Activated T-helper 1 cell treated with anti-CD3 and anti-CD28 coated beads, Interleukin-12 subunit alpha, Interleukin-12 subunit beta, Interleukin-2, Interleukin-4 antibody, amounts not matched to agents 30 ng/mL and 10 ng/mL and 1 ng/mL, durations not matched to agents 14 hours and 24 hours and 36 hours (primary cell): ENCODE measurements around the gene KCNMA1. TPM values are rescaled to one million over a fixed set of nuclear protein-coding genes. Genes with fewer than 3 reads are reported as not detected.

Source experiments
- DNase-seq: peaks from one replicate; pipeline ENCODE4 v3.0.0; 2021; ENCODE audit warnings: low spot score
- H3K27ac Mint-ChIP-seq: one replicate; pipeline ENCODE4 v1.8.0; 2021; ENCODE audit warnings: mild to moderate bottlenecking, mixed read lengths
- H3K27me3 Mint-ChIP-seq: one replicate; pipeline ENCODE4 v1.8.0; 2022; ENCODE audit warnings: mild to moderate bottlenecking, moderate library complexity, mixed read lengths; ENCODE audit not compliant: insufficient read depth
- H3K36me3 Mint-ChIP-seq: one replicate; pipeline ENCODE4 v1.8.0; 2021; ENCODE audit warnings: low read depth, mixed read lengths
- H3K4me1 Mint-ChIP-seq: one replicate; pipeline ENCODE4 v1.8.0; 2021; ENCODE audit warnings: low read depth, mixed read lengths
- H3K4me3 Mint-ChIP-seq: one replicate; pipeline ENCODE4 v1.8.0; 2021; ENCODE audit warnings: mild to moderate bottlenecking, moderate library complexity, mixed read lengths
- H3K9me3 Mint-ChIP-seq: one replicate; pipeline ENCODE4 v1.8.0; 2021; ENCODE audit warnings: mixed read lengths
- intact Hi-C: fragments of 100-400 bp; cut with micrococcal nuclease; formaldehyde crosslinking; loops from one replicate; pipeline ENCODE4 v1.15.1; 2024
- total RNA-seq: library from RNA; stranded (reverse); gene quantifications from 2 replicates; pipeline ENCODE4 v1.2.3, GENCODE V29; 2022

Gene KCNMA1
- total RNA-seq, 1 donor from 2014 or later = not detected

- H3K27ac Mint-ChIP-seq = no peak overlapping the region
- H3K27me3 Mint-ChIP-seq = peaks cover 4% of the 10 kb centered on the region
- no peaks in the 10 kb centered on the region for H3K4me1 Mint-ChIP-seq
- no peaks in the 10 kb centered on the region for H3K9me3 Mint-ChIP-seq
- H3K36me3 Mint-ChIP-seq = no peaks in the 10 kb centered on the region
- no peak for DNase-seq
- H3K4me3 Mint-ChIP-seq = no peak overlapping the region
- intact Hi-C loops = no loop called here
Observed at GRCh38 chr10:77562742-77563141, 74.9 kb downstream of the KCNMA1 start.

- DNase-seq = no peak
- H3K4me3 Mint-ChIP-seq = no peak overlapping the region
- H3K4me1 Mint-ChIP-seq = no peaks in the 10 kb centered on the region
- H3K36me3 Mint-ChIP-seq = no peaks in the 10 kb centered on the region
- H3K9me3 Mint-ChIP-seq = no peaks in the 10 kb centered on the region
- H3K27me3 Mint-ChIP-seq = peaks cover 4% of the 10 kb centered on the region
- H3K27ac Mint-ChIP-seq = no peak overlapping the region
- intact Hi-C loops = no loop called here
Observed at GRCh38 chr10:77561991-77562390, 75.6 kb downstream of the KCNMA1 start.

GRCh38 chr10:77560471-77560870 is 77.1 kb downstream of the KCNMA1 start:
- H3K9me3 Mint-ChIP-seq = no peaks in the 10 kb centered on the region
- H3K4me1 Mint-ChIP-seq = no peaks in the 10 kb centered on the region
- peaks cover 4% of the 10 kb centered on the region for H3K27me3 Mint-ChIP-seq
- no peak overlapping the region for H3K27ac Mint-ChIP-seq
- DNase-seq = no peak
- intact Hi-C loops = no loop called here
- H3K36me3 Mint-ChIP-seq = no peaks in the 10 kb centered on the region
- H3K4me3 Mint-ChIP-seq = no peak overlapping the region

- no peaks in the 10 kb centered on the region for H3K36me3 Mint-ChIP-seq
- no peak overlapping the region for H3K27ac Mint-ChIP-seq
- no peak for DNase-seq
- intact Hi-C loops = no loop called here
- no peaks in the 10 kb centered on the region for H3K9me3 Mint-ChIP-seq
- no peak overlapping the region for H3K4me3 Mint-ChIP-seq
- H3K27me3 Mint-ChIP-seq = peaks cover 4% of the 10 kb centered on the region
- H3K4me1 Mint-ChIP-seq = no peaks in the 10 kb centered on the region
Observed at GRCh38 chr10:77560052-77560451, 77.6 kb downstream of the KCNMA1 start.

GRCh38 chr10:77556990-77557601 is 80.5 kb downstream of the KCNMA1 start:
- Mint-ChIP-seq H3K9me3 (no peaks in the 10 kb centered on the region), H3K27ac (no peak overlapping the region), H3K27me3 (peaks cover 2% of the 10 kb centered on the region), H3K4me3 (no peak overlapping the region), H3K36me3 (no peaks in the 10 kb centered on the region), H3K4me1 (no peaks in the 10 kb centered on the region)
- intact Hi-C loops = no loop called here
- DNase-seq = no peak

- Mint-ChIP-seq H3K27ac (no peak overlapping the region), H3K36me3 (no peaks in the 10 kb centered on the region), H3K4me3 (no peak overlapping the region), H3K4me1 (no peaks in the 10 kb centered on the region), H3K9me3 (no peaks in the 10 kb centered on the region), H3K27me3 (peaks cover 2% of the 10 kb centered on the region)
- DNase-seq = no peak
- intact Hi-C loops = no loop called here
Observed at GRCh38 chr10:77555591-77556212, 81.9 kb downstream of the KCNMA1 start.

GRCh38 chr10:77554996-77555397 is 82.6 kb downstream of the KCNMA1 start:
- H3K27ac Mint-ChIP-seq = no peak overlapping the region
- no peaks in the 10 kb centered on the region for H3K36me3 Mint-ChIP-seq
- H3K9me3 Mint-ChIP-seq = no peaks in the 10 kb centered on the region
- DNase-seq = no peak
- peaks cover 2% of the 10 kb centered on the region for H3K27me3 Mint-ChIP-seq
- H3K4me3 Mint-ChIP-seq = no peak overlapping the region
- no peaks in the 10 kb centered on the region for H3K4me1 Mint-ChIP-seq
- intact Hi-C loops = no loop called here

GRCh38 chr10:77553966-77554365 is 83.6 kb downstream of the KCNMA1 start:
- no peaks in the 10 kb centered on the region for H3K9me3 Mint-ChIP-seq
- no peak overlapping the region for H3K27ac Mint-ChIP-seq
- peaks cover 2% of the 10 kb centered on the region for H3K27me3 Mint-ChIP-seq
- no peak overlapping the region for H3K4me3 Mint-ChIP-seq
- no peaks in the 10 kb centered on the region for H3K4me1 Mint-ChIP-seq
- H3K36me3 Mint-ChIP-seq = no peaks in the 10 kb centered on the region
- DNase-seq = no peak
- intact Hi-C loops = no loop called here

- no peak overlapping the region for H3K4me3 Mint-ChIP-seq
- no peaks in the 10 kb centered on the region for H3K4me1 Mint-ChIP-seq
- H3K27me3 Mint-ChIP-seq = peaks cover 2% of the 10 kb centered on the region
- intact Hi-C loops = no loop called here
- H3K36me3 Mint-ChIP-seq = no peaks in the 10 kb centered on the region
- H3K27ac Mint-ChIP-seq = no peak overlapping the region
- H3K9me3 Mint-ChIP-seq = no peaks in the 10 kb centered on the region
- DNase-seq = no peak
Observed at GRCh38 chr10:77553311-77553710, 84.3 kb downstream of the KCNMA1 start.

- Mint-ChIP-seq H3K4me3 (no peak overlapping the region), H3K27me3 (peaks cover 2% of the 10 kb centered on the region)
- intact Hi-C loops = no loop called here
Observed at GRCh38 chr10:77552252-77552651, 85.4 kb downstream of the KCNMA1 start.

GRCh38 chr10:77550378-77550777 is 87.2 kb downstream of the KCNMA1 start:
- Mint-ChIP-seq H3K27ac (no peak overlapping the region), H3K36me3 (no peaks in the 10 kb centered on the region), H3K27me3 (peaks cover 3% of the 10 kb centered on the region), H3K4me3 (no peak overlapping the region), H3K4me1 (no peaks in the 10 kb centered on the region), H3K9me3 (no peaks in the 10 kb centered on the region)
- no peak for DNase-seq
- intact Hi-C loops = no loop called here

More at GRCh38 chr10:77552252-77552651, 85.4 kb downstream of the KCNMA1 start:
- H3K27ac Mint-ChIP-seq = no peak overlapping the region
- H3K4me1 Mint-ChIP-seq = no peaks in the 10 kb centered on the region
- DNase-seq = no peak
- no peaks in the 10 kb centered on the region for H3K36me3 Mint-ChIP-seq
- no peaks in the 10 kb centered on the region for H3K9me3 Mint-ChIP-seq

GRCh38 chr10:77548671-77549070 is 88.9 kb downstream of the KCNMA1 start:
- H3K4me1 Mint-ChIP-seq = no peaks in the 10 kb centered on the region
- intact Hi-C loops = no loop called here
- no peaks in the 10 kb centered on the region for H3K9me3 Mint-ChIP-seq
- H3K27ac Mint-ChIP-seq = no peak overlapping the region
- H3K4me3 Mint-ChIP-seq = no peak overlapping the region
- no peaks in the 10 kb centered on the region for H3K36me3 Mint-ChIP-seq
- H3K27me3 Mint-ChIP-seq = peaks cover 9% of the 10 kb centered on the region
- DNase-seq = no peak

GRCh38 chr10:77548157-77548556 is 89.5 kb downstream of the KCNMA1 start:
- H3K4me3 Mint-ChIP-seq = no peak overlapping the region
- H3K36me3 Mint-ChIP-seq = no peaks in the 10 kb centered on the region
- H3K27me3 Mint-ChIP-seq = peaks cover 13% of the 10 kb centered on the region
- no peak for DNase-seq
- no peak overlapping the region for H3K27ac Mint-ChIP-seq
- intact Hi-C loops = no loop called here
- no peaks in the 10 kb centered on the region for H3K4me1 Mint-ChIP-seq
- H3K9me3 Mint-ChIP-seq = no peaks in the 10 kb centered on the region
